G401.6 (cell line): ENCODE measurements around the gene MKNK1.

Experiments used
- FAIRE-seq: peaks from 2 replicates; lab custom pipeline; 2012; peaks lifted over from hg19 to GRCh38; lab: Jason Lieb, UNC

Gene MKNK1

DNA sequence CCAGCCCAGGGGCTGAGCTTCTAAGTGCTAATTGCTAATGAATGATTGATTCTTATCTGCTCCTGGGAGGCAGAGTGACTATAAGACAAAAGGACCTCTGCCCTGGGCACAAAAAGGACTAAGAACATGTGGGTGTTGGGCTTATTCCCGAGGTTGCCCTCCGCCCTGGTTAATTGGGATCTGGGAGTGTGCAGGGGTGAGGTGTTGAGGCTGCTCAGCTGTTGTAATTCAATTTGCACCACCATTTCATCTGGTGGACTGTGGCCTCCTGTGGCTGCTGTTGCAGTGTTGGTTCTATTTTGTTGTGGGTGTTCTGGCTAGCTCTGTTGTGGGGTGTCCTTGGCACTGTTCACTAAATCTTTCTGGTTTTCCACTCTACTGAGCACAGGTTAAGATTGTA, 65.9 kb downstream of the MKNK1 start:
- FAIRE-seq: no peak

DNA sequence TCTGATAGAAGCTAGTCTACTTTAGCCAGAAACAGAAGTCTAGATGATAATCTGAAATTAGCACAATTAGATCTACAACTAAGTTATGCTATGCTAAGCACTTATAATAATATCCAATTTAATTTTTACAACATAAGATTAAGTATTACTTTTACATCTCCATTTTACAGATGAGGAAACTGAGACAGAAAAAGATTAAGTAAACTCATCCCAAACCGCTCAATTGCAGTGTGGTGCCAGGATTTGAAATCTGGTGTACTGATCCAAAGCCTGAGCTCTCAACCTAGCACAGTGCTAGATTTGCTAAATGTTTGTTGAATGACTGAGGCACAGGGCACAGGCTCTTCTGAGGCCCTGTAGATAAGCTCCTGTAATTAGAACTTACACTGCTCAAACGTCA, 66.4 kb downstream of the MKNK1 start:
- no peak for FAIRE-seq

DNA sequence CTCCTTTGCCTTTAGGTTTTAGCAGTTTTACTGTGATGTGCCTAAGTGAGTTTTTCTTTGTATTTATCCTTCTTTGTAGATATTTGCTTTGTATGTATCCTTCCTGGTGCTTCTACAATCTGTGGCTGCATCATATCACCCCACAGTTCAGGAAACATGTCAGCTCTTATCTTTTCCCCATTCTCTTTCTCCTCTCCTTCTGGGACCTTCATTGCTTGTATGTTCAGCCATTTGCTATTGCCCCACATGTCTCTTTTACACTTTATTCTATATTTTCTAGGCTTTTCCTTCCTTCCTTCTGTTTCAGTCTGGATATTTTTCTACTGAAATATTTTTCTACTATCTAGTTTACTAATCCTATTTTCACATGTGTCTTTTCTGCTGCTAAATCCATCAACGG, 67.5 kb downstream of the MKNK1 start:
- FAIRE-seq: no peak

DNA sequence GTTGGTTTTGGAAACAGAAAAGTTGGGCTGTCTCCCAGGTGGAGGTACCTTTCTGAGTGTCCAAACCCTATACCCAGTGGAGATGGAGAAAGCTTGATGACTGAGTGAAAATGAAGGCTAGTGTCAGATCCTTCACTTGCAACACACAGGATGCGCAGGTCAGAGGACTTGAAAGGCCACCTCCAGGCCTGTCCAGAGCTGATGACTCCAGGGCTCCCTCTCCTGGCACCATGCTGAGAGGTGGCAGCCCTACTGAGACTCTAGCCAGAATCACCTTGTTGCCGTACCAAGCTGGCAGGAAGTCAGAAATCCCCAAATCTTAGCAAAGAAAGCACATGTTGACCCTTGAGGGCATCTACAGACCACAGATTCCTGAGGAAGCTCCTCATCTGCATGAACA, 69.0 kb downstream of the MKNK1 start:
- FAIRE-seq: no peak

DNA sequence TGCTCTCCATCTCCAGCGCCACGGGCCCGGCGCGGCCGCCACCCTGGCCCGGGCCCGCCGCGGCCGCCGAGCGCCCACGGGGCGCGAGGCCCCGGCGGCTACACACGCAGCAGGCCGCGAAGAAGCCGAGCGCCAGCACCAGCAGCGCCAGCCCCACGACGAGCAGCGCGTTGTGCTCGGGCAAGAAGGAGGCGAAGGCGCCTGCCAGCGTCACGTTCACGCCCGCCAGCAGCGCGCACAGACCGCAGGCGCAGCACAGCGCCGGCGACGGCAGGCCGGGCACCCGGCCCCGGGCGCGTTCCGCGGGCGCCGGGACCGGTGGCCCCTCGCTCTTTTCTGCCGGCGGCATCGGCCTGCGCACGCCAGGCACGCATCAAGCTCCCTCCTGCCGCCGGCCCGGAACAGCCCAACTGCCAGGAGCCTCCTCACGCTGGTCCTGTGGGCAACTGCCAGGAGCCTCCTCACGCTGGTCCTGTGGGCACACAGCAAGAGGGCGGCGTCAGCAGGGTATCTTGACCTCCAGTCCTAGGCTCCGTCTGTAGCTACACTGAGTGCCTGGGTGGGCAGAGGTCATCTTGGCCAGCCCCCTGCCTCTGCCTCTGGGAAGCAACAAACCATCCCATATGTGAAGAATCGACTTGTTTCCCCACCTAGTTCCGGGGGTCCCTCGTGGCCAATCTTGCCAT, 70.7 kb downstream of the MKNK1 start:
- no peak for FAIRE-seq

DNA sequence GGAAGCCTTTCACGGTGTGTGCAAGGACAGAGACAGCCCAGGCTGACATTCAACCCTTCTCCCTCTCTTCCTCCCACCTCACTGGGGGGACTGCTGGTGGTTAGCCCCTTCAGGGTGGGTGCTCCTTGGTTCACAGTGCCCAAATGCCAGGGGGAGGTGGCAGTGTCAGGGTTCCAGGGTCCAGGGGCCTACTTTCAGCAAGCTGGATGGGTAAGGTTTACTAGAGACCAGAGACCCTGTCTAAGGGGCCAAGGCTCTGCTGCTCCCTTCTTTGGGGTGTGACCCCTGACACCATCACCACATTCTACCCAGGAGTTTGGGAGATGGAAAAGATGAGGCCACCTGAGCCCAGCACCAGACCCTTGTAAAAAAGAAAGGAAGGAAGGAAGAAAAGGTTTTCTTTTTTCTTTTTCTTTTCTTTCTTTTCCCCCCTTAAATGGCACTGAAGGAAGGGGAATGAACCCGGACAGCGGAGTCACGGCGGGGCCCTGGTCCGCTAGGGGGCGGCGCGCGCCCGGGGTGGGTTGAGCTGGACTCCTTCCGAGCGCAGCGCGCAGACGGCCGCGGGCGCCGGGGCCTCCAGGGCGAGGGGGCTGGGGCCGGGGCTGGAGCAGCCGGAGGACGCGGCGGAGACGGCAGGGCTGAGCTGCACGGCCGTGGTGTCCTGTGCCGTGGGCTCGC, 71.4 kb downstream of the MKNK1 start:
- no peak for FAIRE-seq

DNA sequence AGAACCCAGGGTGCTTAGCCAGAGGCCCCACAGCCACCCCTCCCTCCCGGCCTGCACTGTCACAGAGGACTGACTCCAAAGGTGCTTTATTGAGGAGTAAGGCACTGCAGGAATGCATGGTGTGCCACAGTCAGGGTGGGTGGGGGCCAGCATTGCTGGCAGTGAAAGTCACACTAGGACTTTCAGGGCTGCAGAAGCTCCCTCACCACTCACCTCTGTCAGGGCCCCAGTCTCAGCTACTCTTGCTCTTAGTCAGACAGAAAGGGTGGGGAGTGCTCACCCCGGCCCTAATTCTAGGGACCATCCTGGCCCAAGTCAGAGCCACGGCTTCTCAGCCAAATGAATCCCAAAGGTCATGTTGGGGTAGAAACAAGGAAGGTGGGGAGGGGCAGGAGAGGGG, 72.0 kb downstream of the MKNK1 start:
- no peak for FAIRE-seq

DNA sequence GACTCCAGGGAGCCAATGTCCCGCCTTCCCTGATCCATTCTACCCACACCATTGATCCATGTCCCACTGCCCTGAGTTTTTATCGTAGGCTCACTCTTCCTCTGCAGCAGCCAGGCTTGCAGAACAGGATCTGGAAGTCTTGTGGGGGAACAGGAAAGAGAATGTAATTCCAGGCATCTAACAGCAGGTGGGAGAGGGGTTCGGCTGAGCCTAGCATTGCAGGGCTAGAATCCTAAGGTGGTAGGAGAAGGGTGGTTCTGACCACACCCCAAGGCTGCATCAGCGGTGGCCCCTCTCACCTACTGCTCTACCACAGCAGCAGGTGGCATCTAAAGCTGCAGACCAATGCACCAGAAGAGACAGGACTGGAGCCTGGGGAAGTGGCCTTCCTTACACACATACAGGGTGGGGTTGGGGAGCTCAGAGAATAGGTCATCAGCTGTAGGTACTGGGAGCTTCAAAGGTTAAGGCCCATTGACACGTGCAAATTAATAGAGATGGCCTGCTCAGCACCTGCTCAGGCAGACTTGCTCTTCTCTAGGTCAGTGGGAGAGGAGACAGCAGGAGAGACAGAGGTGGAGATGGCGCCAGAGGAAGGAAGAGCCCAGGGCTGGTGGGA, 73.2 kb downstream of the MKNK1 start:
- FAIRE-seq: no peak

DNA sequence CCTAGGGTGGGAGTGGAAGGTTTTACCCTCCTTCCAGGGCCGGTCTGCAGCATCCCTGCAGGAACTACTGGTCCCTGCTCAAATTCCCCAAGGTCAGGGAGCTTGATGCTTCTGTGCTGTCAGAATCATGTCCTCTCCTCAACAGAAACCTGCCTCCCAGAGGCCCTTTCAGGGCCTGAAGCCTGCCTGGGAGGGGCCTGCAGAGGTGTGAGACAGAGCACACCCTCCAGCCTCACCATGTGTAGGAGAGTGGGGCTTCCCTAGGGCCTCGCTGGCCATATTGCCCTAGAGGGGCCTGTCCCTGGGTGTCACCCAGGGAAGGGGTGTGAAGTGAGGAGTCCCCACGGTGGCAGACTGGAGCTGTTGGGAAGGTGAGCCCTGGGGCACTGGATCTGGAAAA, 73.8 kb downstream of the MKNK1 start:
- FAIRE-seq: no peak

DNA sequence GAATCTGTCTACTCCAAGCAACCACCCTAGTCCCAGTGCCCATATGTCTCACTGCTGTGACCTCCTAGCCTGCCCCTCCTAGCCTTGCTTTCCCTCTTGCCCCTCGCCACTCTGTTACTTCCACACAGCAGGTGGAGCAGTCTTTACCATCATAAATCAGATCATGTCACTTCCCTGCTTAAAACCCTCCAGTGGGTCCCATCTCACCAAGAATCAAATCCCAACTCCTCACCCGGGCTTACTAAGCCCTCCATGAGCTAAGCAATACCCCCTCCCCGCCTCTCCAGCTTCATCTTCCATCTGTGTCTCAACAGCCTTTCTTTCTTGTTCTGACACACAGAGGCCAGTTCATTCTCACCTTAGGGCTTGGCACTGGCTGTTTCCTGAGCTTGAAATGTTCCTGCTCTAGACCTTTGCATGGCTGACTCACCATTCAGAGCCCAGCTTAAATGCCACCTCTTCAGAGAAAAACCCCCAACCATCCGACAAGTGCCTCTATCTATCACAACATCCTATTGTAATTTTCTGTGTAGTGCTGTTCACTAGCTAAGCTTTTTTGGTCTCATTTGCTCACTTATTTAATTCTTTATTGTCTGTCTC, 74.9 kb downstream of the MKNK1 start:
- no peak for FAIRE-seq

DNA sequence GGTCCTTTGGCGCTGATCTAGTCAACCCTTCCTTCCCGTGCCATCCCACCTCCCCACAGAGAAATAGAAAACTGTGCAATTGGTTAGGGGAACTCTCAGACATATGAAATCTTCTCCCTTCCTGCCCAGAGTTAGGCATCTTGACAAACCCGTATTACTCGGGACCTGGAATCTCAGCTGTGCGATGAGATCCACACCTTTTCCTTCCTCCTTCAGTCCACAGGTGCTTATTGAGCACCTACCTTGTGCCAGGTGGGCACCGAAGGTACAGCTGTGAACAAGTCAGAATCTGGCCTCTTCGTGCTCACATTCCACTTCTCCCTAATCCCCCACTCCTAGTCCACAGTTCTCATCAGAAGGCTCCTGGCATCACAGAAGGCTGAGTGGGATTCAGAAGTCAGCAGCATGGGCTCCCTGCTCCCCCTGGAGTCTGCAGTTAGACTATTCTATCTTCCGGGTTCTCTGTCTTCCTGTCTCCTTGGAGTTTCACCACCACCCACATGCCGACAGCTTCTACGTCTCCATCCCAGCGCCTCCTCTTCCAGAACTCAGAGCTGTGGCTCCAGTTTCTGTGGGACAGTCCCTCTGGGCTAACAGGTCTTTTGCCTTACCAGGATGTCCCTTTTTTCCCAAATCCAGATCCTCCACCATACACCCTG, 75.6 kb downstream of the MKNK1 start:
- FAIRE-seq: no peak

DNA sequence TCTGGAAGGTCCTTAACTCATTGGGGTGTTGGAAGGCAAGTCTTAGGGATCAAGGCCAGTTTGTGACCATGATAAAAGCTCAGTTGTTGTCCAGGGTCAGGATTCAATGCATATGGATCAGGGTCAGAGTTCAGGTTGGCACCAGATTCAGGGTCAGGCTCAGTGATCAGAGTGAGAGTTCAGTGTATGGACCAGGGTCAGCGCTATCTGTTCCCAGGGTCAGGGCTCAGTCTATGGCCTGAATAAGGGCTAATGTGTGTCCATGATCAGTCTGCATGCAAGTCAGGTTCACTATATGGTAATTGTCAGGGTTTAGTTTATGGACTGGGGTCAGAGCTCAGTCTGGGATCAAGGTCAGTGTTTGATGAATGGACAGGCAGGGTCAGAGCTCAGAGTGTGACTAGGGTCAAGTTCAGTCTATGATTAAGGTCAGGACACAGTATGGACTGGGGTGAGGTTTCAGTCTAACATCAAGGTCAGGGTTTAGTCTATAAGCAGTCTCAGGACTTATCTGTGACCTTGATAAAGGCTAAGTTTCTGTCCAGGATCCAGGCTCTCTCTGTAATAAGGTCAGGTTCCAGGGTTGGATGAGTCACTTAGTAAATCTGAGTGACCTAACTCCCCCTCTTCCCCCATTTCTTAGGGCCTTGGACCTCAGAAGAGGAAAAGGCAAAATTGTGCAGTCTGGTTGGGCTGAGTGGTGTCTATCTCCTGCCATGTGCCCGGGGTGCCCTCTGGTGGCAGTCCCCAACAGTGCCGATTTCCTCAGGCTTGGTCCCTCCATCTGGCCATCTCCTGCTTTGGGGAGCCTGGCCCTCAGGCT, 76.4 kb downstream of the MKNK1 start:
- no peak for FAIRE-seq

DNA sequence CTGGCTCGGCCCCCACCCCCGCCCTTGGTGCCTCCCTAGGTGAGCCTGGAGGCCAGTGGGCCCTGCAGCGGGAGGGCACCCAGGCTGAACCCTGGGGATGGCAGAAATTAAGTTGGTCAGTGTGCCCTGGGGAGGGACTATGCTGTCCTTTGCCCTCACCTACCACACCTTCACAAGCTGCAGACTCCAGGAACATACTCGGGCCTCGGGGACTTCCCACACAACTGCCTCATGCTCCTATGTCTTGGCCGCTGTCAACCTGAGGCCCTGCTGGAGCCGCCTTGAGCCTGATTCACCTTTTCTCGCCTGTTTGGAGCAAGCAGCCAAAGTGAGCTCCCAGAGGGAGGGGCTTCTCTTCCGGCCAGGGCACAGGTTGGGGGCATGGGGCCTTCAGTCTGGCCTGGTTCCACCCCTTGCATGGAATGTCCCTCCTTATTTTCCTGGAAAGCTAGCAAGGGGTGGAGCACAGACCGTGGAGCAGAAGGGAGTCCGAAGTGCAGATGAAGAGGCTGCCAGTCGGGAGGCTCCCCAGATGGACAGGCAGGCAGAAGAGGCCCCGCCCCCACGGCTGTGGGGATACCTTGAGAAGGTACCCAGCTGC, 77.3 kb downstream of the MKNK1 start:
- no peak for FAIRE-seq

DNA sequence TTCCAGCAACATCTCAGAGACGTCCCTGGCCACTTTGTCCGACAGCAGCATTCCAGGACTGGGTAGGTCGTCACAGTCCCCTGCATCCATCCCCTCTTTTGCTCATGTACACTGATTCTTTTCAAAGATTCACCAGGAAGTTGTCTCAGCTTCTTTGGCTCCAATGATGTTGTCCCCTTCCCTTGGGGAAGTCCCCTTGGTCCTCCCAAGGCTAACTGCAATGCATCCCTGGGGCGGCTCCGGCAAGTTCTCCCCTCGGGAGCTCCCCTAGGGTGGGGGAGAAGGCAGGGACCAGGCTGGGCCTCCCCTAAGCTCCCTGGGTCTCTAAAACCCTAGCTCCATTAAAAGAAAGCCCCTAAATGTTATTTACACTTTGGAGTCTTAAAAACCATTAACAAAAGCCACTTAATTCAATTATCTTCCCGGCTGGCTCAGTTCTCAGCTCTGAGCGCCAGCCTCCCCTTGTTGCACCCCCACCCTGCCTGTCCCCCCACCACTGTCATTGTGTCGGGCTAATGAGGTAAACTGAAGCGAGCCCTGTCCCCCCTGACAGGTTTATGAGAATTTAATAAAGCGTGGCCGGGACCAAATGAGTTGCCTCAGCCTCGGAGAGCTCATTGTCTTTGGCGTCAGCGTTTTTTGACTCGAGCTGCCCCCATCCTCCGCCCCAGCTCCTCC, 77.9 kb downstream of the MKNK1 start:
- no peak for FAIRE-seq

DNA sequence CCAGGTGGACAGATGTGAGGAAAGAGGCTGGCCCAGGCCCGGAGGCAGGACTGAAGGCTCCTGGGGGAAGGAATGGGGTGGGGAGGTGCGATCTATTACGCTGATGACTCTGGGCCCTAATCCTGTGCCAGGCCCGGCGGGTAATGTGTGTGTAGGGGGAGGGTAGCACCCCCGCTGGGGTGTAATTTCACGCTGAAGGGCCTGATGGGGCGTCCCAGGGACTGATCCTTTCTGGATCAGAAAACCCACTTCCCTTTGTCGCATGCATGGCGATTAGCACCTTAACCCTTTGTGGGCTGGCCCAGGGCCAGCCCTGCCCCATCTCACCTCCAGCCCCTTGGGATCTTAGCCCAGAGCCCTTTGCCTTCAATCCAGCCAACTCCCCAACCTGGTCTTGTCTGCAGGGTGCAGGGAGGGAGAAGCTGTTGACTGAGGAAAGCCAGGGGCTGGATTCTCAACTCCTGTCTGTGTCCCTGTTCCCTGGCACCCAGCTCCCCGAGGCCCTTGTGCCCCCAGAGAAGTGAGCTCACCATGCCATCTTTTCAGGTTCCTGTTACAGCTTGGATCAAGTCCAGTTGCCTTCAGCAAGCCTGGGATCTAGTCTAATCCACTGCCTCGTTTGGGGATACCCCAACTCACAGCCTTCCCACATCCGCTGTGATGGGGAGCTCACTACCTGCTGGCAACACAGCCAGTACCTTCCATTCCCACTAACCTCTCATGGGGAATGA, 78.7 kb downstream of the MKNK1 start:
- FAIRE-seq: no peak

DNA sequence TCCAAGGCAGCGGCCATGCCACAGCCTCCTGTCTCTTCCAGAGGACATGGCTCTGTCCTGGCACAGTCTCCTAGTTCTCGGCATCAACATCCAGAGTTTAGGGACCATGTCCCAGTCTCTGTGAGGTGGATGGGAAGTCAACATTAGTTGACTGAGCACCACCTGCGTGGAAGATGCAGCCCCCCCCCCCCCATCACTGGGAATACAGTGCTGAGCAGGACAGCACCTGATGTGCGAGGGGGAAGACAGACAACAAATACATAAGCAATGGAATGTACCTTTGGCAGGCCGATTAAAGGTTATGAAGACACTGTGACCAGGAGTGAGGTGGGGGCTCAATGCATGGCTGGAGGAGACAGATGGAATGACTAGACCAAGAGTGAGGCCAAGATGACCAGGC, 79.2 kb downstream of the MKNK1 start:
- FAIRE-seq: no peak

DNA sequence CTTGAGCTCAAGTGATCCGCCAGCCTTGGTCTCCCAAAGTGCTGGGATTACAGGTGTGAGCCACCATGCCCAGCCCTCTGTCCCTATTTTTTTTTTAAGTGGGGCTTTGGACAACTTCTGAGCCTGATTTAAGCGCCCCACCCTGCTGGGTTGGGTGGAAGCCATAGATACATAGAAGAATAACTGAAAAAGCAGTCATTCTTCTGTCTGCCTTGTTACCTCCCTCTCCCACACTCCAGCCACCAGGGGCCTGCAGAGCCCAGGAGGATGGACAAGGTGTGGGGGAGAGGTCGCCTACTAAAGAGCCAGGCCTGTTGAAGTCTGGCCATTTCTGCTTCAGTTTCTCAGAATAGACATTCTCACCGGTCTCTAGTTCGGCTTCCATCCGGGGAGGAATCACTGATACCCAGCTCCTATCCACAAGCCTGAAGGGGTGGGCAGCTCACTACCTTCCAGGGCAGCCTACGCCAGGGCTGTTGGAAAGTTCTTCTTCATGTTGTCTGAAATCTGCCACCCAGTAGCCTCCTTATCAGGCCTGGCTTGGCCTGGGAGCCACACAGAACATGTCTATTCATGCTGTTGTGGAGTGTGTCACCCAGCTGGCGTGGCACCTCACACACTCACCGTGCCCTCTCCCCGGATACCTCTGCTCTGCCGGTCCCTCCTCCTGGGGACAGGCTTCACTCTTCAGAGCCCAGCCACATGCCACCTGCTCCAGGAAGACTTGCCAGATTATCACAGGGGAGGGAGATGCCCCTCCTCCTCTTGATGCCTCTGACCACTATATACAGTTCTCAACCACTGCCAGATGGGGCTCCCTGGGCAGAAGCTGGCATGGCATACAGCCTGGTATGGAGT, 80.3 kb downstream of the MKNK1 start:
- FAIRE-seq: no peak

DNA sequence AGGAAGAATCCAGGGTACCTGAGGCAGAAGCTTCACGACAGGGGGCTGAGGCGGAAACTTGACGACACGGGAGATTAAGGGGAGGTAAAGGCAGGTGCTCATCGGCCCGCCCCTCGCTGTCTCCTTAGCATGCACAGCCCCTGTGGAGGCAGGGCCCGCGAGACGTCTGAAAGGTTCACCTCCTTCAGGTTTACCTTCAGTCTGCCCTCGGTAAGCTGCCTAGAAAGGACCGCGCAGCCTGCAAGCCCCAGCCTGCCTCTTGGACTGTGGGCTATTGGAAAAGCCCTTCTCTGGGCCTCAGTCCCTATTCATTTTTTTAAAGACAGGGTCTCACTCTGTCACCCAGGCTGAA, 81.1 kb downstream of the MKNK1 start:
- FAIRE-seq: no peak

DNA sequence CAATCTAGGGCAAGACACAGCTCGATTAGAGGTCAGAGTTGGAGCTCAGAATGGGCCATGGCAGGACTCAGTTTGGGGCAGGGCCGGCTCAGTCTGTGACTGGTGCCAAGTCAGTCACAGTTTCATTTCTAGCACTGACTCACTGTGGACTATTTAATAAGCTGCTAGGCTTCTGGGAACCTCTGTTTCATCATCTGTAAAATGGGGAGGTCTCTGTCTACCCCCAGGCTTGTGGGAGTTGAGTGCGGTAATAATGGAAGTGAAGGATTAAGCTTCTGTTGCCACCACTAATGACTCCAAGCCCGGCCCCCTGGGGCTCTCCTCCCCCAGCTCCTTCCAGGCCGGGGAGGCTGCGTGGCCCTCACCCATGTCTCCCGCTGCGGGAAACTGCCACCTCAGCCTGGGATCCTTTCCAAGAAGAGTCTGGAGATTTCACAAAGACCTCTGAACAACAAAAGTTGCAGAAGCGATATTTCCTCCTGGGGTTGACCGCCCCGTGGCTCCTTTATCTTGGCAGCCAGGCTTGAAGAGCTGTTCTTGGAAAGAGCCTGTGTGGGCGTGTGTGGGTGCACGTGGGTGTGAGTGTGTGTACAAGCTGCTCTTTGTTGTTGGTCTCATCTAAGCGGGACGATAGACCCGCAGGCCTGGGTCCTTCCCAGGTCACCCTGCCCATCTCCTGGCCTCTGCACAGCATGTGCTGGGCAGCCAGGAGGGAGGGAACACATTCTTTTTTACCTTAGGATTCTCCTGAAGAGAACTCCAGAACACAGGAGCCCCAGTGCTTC, 81.7 kb downstream of the MKNK1 start:
- FAIRE-seq: no peak
